ENCODE measurements around the gene SMYD4. TPM values are rescaled to one million over a fixed set of nuclear protein-coding genes. Genes with fewer than 3 reads are reported as not detected.

Gene SMYD4
- total RNA-seq, 1 donor from 2014 or later = 22.5 TPM

DNA sequence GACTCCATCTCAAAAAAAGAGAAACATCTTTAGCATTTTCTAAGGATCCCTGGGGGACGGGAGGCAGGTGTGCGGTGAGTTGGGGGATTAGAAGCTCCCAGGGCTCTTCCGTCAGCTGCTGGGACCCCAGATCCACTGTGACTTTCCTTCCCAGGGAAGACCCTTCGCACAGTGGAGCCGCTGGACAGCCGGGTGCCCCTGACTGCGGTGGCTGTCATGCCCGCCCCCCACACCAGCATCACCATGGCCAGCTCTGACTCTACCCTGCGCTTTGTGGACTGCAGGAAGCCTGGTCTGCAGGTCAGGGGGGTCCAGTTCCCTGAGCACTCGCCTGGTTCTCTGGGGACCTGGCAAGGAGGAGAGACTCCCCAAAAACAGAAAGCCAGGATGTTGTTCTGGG, 94.3 kb downstream of the SMYD4 start:
- Mint-ChIP-seq H3K4me1 (ENCODE audit: unreplicated experiment) (no peaks in the 10 kb centered on the region), H3K9me3 (no peaks in the 10 kb centered on the region), H3K4me3 (no peak overlapping the region), H3K36me3 (no peaks in the 10 kb centered on the region), H3K27me3 (no peaks in the 10 kb centered on the region), H3K27ac (no peak overlapping the region)
- DNase-seq (ENCODE audit: extremely low spot score, unreplicated experiment) = no peak
- no peak for TF ChIP-seq CTCF (conservative IDR thresholded peaks at IDR 0.05)

DNA sequence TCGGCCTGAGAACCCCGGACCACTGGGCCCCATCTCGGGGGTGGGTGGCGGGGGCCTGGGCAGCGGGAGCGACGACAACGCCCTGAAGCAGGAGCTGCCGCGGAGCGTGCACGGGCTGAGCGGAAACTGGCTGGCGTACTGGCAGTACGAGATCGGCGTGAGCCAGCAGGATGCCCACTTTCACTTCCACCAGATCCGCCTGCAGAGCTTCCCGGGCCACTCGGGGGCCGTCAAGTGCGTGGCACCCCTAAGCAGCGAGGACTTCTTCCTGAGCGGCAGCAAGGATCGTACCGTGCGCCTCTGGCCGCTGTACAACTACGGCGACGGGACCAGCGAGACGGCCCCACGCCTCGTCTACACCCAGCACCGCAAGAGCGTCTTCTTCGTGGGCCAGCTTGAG, 95.9 kb downstream of the SMYD4 start:
- Mint-ChIP-seq H3K4me3 (no peak overlapping the region), H3K9me3 (no peaks in the 10 kb centered on the region), H3K4me1 (ENCODE audit: unreplicated experiment) (no peaks in the 10 kb centered on the region), H3K27ac (no peak overlapping the region), H3K36me3 (no peaks in the 10 kb centered on the region), H3K27me3 (no peaks in the 10 kb centered on the region)
- no peak for TF ChIP-seq CTCF (conservative IDR thresholded peaks at IDR 0.05)
- DNase-seq (ENCODE audit: extremely low spot score, unreplicated experiment) = no peak

- no peak for DNase-seq (ENCODE audit: extremely low spot score, unreplicated experiment)
- Mint-ChIP-seq H3K36me3 (no peaks in the 10 kb centered on the region), H3K4me3 (no peak overlapping the region), H3K27ac (no peak overlapping the region), H3K27me3 (no peaks in the 10 kb centered on the region), H3K4me1 (ENCODE audit: unreplicated experiment) (no peaks in the 10 kb centered on the region), H3K9me3 (no peaks in the 10 kb centered on the region)
- TF ChIP-seq CTCF (conservative IDR thresholded peaks at IDR 0.05) = no peak
Measured at GRCh38 chr17:1732833-1733321, 96.8 kb downstream of the SMYD4 start.

DNA sequence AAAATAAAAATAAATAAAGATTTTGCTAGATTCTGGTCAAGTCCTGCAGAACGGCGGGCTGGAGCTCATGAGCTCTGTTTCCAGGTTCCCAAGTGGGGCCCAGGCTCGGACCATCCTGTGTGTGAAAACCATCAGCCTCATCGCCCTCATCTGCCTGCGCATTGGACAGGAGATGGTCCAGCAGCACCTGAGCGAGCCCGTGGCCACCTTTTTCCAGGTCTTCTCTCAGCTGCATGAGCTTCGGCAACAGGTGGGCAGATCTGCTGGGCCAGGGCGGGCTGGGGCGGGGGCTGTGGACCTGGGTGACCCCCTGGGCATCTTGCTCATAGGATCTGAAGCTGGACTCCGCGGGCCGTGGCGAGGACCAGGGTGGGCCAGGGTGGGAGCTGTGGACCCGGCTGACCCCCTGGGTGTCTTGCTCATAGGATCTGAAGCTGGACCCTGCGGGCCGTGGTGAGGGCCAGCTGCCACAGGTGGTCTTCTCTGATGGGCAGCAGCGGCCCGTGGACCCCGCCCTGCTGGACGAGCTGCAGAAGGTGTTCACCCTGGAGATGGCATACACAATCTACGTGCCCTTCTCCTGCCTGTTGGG, 97.4 kb downstream of the SMYD4 start:
- no peak for TF ChIP-seq CTCF (conservative IDR thresholded peaks at IDR 0.05)
- Mint-ChIP-seq H3K36me3 (no peaks in the 10 kb centered on the region), H3K27me3 (no peaks in the 10 kb centered on the region), H3K9me3 (no peaks in the 10 kb centered on the region), H3K4me1 (ENCODE audit: unreplicated experiment) (no peaks in the 10 kb centered on the region), H3K27ac (no peak overlapping the region), H3K4me3 (no peak overlapping the region)
- no peak for DNase-seq (ENCODE audit: extremely low spot score, unreplicated experiment)

DNA sequence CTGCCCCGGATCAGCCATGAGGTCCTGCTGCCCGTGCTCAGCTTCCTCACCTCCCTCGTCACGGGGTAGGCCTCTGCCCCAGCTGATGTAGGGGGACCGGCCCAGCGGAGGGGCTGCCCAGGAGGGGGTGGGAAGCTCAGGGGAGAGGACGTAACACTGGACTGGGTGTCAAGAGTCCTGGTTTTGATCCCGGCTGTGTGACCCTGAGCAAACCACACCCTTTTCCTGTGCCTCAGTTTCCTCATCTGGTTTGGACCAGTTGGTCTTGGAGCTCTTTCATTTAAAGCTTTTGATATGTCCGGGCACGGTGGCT, 98.6 kb downstream of the SMYD4 start:
- no peak for DNase-seq (ENCODE audit: extremely low spot score, unreplicated experiment)
- no peaks in the 10 kb centered on the region for H3K4me1 Mint-ChIP-seq (ENCODE audit: unreplicated experiment)
- H3K36me3 Mint-ChIP-seq = no peaks in the 10 kb centered on the region
- no peak for TF ChIP-seq CTCF (conservative IDR thresholded peaks at IDR 0.05)
- H3K27me3 Mint-ChIP-seq = no peaks in the 10 kb centered on the region
- no peak overlapping the region for H3K27ac Mint-ChIP-seq
- H3K4me3 Mint-ChIP-seq = no peak overlapping the region
- no peaks in the 10 kb centered on the region for H3K9me3 Mint-ChIP-seq
